NCI-H1417 (cell line): Measurements from ENCODE around the gene TRABD2A.

Experiments
- DNase-seq, 3 experiments: peaks; one replicate each; lab custom pipeline; 2025; lab: John Stamatoyannopoulos, UW

TRABD2A gene

GRCh38 chr2:84816426-84817026 is 64.4 kb downstream of the TRABD2A start:
- DNase-seq, result no peak

- no peak for DNase-seq
Observed at GRCh38 chr2:84815146-84815545, 65.7 kb downstream of the TRABD2A start.

- no peak for DNase-seq
Observed at GRCh38 chr2:84811839-84812431, 68.9 kb downstream of the TRABD2A start.

- DNase-seq, result no peak
Observed at GRCh38 chr2:84808279-84808678, 72.6 kb downstream of the TRABD2A start.

GRCh38 chr2:84807063-84807485 is 73.8 kb downstream of the TRABD2A start:
- DNase-seq, result no peak

- no peak for DNase-seq
Observed at GRCh38 chr2:84805250-84805958, 75.5 kb downstream of the TRABD2A start.

GRCh38 chr2:84801811-84802210 is 79.1 kb downstream of the TRABD2A start:
- no peak for DNase-seq

GRCh38 chr2:84800194-84800805 is 80.6 kb downstream of the TRABD2A start:
- DNase-seq, result no peak

GRCh38 chr2:84799772-84800171 is 81.1 kb downstream of the TRABD2A start:
- no peak for DNase-seq

- no peak for DNase-seq
Observed at GRCh38 chr2:84797271-84797670, 83.6 kb downstream of the TRABD2A start.

GRCh38 chr2:84796798-84797197 is 84.1 kb downstream of the TRABD2A start:
- no peak for DNase-seq

- no peak for DNase-seq
Observed at GRCh38 chr2:84793641-84794040, 87.2 kb downstream of the TRABD2A start.

GRCh38 chr2:84792856-84793522 is 87.9 kb downstream of the TRABD2A start:
- no peak for DNase-seq

GRCh38 chr2:84788498-84788897 is 92.4 kb downstream of the TRABD2A start:
- no peak for DNase-seq

GRCh38 chr2:84788027-84788426 is 92.9 kb downstream of the TRABD2A start:
- no peak for DNase-seq

- no peak for DNase-seq
Observed at GRCh38 chr2:84786601-84787000, 94.3 kb downstream of the TRABD2A start.

GRCh38 chr2:84785950-84786349 is 94.9 kb downstream of the TRABD2A start:
- no peak for DNase-seq

GRCh38 chr2:84782717-84783442 is 98.0 kb downstream of the TRABD2A start:
- no peak for DNase-seq

- DNase-seq, result no peak
Observed at GRCh38 chr2:84781942-84782716, 98.8 kb downstream of the TRABD2A start.

GRCh38 chr2:84779781-84780180 is 101.1 kb downstream of the TRABD2A start:
- no peak for DNase-seq
